Right atrium auricular region (tissue), 2 donors: ENCODE results near the gene APOBEC2. TPM values are rescaled to one million over a fixed set of nuclear protein-coding genes. Genes with fewer than 3 reads are reported as not detected.
A peak's percentile ranks its signal among the peaks of the same experiment; 100 is the strongest.
"Not testable (repeated sequence)": the region's sequence is repeated elsewhere in the genome, so short reads cannot be mapped to it uniquely, and the experiment has no call there.

ENCODE experiments used
- DNase-seq: peaks from one replicate; pipeline ENCODE4 v3.0.0-alpha.2; 2019; ENCODE audit warnings: low spot score
- H3K27ac ChIP-seq, 2 donors: fragments of 200-600 bp; sonication (generic); 1 replicate in 1 of 2; 2 replicates in 1 of 2; pipeline ENCODE4 v1.5.1; 2016 to 2019
- H3K27me3 ChIP-seq, 2 donors: fragments of 200-600 bp; sonication (generic); one replicate each; pipeline versions ENCODE4 v1.5.1 to v1.6.0; 2017 to 2019
- H3K36me3 ChIP-seq: fragments of 200-600 bp; sonication (generic); one replicate; pipeline ENCODE4 v1.5.1; 2016
- H3K4me1 ChIP-seq, 2 donors: fragments of 200-600 bp; sonication (generic); one replicate each; pipeline versions ENCODE4 v1.5.1 to v1.6.0; 2017 to 2019
- H3K4me3 ChIP-seq, 2 donors: fragments of 200-600 bp; sonication (generic); 1 replicate in 1 of 2; 2 replicates in 1 of 2; pipeline ENCODE4 v1.5.1; 2017 to 2019; ENCODE audit warnings: mild to moderate bottlenecking in 1 of 2, moderate library complexity in 1 of 2
- H3K9me3 ChIP-seq, 2 donors: fragments of 200-600 bp; sonication (generic); one replicate each; pipeline ENCODE4 v1.5.1; 2019
- total RNA-seq, 2 donors: library from RNA; depleted of rRNA; stranded (reverse); fragments of >200 nt; gene quantifications; one replicate each; pipeline ENCODE4 v1.1.0, GENCODE V29; 2016
- TF ChIP-seq, protein P1 (sequence below), 2 donors: fragments of 200-600 bp; sonication (generic); IDR thresholded peaks; one replicate each; pipeline ENCODE4 v1.5.1; 2019; ENCODE audit warnings: antibody characterized with exemption in 2 of 2

The APOBEC2 gene
- total RNA-seq, 2 donors from 2014 or later: 130 to 245 TPM

- H3K36me3 ChIP-seq: no peaks in the 10 kb centered on the region
- no peaks in the 10 kb centered on the region for H3K4me1 ChIP-seq
- H3K4me3 ChIP-seq: no peak overlapping the region
- H3K27me3 ChIP-seq: no peaks in the 10 kb centered on the region
- DNase-seq: no peak
- H3K9me3 ChIP-seq: no peaks in the 10 kb centered on the region
- no peak overlapping the region for H3K27ac ChIP-seq
- TF ChIP-seq, protein P1, sequence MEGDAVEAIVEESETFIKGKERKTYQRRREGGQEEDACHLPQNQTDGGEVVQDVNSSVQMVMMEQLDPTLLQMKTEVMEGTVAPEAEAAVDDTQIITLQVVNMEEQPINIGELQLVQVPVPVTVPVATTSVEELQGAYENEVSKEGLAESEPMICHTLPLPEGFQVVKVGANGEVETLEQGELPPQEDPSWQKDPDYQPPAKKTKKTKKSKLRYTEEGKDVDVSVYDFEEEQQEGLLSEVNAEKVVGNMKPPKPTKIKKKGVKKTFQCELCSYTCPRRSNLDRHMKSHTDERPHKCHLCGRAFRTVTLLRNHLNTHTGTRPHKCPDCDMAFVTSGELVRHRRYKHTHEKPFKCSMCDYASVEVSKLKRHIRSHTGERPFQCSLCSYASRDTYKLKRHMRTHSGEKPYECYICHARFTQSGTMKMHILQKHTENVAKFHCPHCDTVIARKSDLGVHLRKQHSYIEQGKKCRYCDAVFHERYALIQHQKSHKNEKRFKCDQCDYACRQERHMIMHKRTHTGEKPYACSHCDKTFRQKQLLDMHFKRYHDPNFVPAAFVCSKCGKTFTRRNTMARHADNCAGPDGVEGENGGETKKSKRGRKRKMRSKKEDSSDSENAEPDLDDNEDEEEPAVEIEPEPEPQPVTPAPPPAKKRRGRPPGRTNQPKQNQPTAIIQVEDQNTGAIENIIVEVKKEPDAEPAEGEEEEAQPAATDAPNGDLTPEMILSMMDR (IDR thresholded peaks at IDR 0.05): no peak
Measured at GRCh38 chr6:41013466-41014153, 39.4 kb upstream of the APOBEC2 start.

DNA sequence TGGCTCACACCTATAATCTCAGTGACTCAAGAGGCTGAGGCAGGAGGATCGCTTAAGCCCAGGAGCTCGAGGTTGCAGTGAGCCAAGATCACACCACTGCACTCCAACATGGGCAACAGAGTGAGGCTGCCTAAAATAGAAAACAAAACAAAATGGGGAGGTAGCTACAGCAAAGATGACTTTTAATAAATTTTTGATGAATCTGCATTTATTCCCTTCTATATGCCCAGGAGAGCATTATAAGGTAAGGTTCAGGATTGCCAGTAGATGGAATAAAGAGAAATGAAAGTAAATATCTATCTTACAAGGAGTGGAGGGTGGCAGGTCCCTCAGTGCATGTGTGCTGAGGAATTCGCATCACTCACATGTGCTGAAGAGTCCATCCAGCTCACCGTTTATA, 38.2 kb upstream of the APOBEC2 start:
- DNase-seq: no peak
- H3K36me3 ChIP-seq: no peaks in the 10 kb centered on the region

DNA sequence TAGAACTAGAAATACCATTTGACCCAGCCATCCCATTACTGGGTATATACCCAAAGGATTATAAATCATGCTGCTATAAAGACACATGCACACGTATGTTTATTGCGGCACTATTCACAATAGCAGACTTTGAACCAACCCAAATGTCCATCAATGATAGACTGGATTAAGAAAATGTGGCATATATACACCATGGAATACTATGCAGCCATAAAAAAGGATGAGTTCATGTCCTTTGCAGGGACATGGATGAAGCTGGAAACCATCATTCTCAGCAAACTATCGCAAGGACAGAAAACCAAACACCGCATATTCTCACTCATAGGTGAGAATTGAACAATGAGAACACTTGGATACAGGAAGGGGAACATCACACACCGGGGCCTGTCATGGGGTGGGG, 37.1 kb upstream of the APOBEC2 start:
- H3K9me3 ChIP-seq, H3K36me3 ChIP-seq, H3K4me1 ChIP-seq, DNase-seq, H3K27me3 ChIP-seq, H3K27ac ChIP-seq, H3K4me3 ChIP-seq: not testable (repeated sequence)

More for the DNA sequence above, 38.2 kb upstream of the APOBEC2 start:
- H3K27me3 ChIP-seq: no peaks in the 10 kb centered on the region
- no peak overlapping the region for H3K4me3 ChIP-seq
- no peaks in the 10 kb centered on the region for H3K4me1 ChIP-seq
- no peak overlapping the region for H3K27ac ChIP-seq
- TF ChIP-seq, protein P1 (IDR thresholded peaks at IDR 0.05): no peak
- no peaks in the 10 kb centered on the region for H3K9me3 ChIP-seq

DNA sequence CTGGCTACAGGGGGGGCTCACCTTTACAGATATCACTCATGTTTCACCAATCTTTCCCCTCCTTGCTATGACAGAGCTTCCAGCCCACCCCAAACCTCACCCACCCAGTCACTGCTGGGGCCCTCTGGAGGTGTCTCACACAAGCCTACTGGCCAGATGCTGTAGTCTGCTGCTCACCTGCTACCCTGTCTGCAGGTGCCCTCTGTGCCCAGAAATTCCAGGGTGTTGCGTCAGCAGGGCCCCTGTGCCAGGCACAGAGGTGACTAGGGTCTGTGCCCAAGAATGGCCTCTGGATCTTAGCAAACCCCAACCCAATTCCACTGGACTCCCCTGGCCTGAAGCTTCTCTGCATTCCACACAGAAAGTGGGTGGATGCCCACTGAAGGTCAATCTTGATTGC, 35.3 kb upstream of the APOBEC2 start:
- H3K9me3 ChIP-seq: no peaks in the 10 kb centered on the region
- TF ChIP-seq, protein P1 (IDR thresholded peaks at IDR 0.05): no peak
- no peaks in the 10 kb centered on the region for H3K36me3 ChIP-seq
- no peak for DNase-seq
- no peaks in the 10 kb centered on the region for H3K27me3 ChIP-seq
- no peak overlapping the region for H3K27ac ChIP-seq
- H3K4me1 ChIP-seq: no peaks in the 10 kb centered on the region
- no peak overlapping the region for H3K4me3 ChIP-seq

GRCh38 chr6:41021832-41022231, 31.2 kb upstream of the APOBEC2 start:
- H3K27me3 ChIP-seq: no peaks in the 10 kb centered on the region
- DNase-seq: no peak
- H3K4me1 ChIP-seq: no peaks in the 10 kb centered on the region
- H3K9me3 ChIP-seq: no peaks in the 10 kb centered on the region
- TF ChIP-seq, protein P1 (IDR thresholded peaks at IDR 0.05): peak in 1 of 2 donors; percentile 49
- no peak overlapping the region for H3K4me3 ChIP-seq
- H3K27ac ChIP-seq: no peak overlapping the region
- no peaks in the 10 kb centered on the region for H3K36me3 ChIP-seq

- Histone ChIP-seq H3K4me3 (no peak overlapping the region), H3K27ac (no peak overlapping the region), H3K36me3 (no peaks in the 10 kb centered on the region), H3K27me3 (no peaks in the 10 kb centered on the region), H3K9me3 (no peaks in the 10 kb centered on the region), H3K4me1 (peaks cover 0 to 1% of the 10 kb centered on the region in 2 donors)
- DNase-seq: no peak
- TF ChIP-seq, protein P1 (IDR thresholded peaks at IDR 0.05): no peak
Measured at GRCh38 chr6:41022294-41022693, 30.7 kb upstream of the APOBEC2 start.
